Activated CD4-positive, CD25-positive, alpha-beta regulatory T cell treated with anti-CD3 and anti-CD28 coated beads, Interleukin-2, amount 50 U/mL, for 72 hours (primary cell): ENCODE results near the gene COX7A1.

ENCODE experiments used
- DNase-seq: peaks from one replicate; pipeline ENCODE4 v3.0.0; 2021

COX7A1 gene

GRCh38 chr19:36111200-36111539 is 41.1 kb downstream of the COX7A1 start:
- no peak for DNase-seq

DNA sequence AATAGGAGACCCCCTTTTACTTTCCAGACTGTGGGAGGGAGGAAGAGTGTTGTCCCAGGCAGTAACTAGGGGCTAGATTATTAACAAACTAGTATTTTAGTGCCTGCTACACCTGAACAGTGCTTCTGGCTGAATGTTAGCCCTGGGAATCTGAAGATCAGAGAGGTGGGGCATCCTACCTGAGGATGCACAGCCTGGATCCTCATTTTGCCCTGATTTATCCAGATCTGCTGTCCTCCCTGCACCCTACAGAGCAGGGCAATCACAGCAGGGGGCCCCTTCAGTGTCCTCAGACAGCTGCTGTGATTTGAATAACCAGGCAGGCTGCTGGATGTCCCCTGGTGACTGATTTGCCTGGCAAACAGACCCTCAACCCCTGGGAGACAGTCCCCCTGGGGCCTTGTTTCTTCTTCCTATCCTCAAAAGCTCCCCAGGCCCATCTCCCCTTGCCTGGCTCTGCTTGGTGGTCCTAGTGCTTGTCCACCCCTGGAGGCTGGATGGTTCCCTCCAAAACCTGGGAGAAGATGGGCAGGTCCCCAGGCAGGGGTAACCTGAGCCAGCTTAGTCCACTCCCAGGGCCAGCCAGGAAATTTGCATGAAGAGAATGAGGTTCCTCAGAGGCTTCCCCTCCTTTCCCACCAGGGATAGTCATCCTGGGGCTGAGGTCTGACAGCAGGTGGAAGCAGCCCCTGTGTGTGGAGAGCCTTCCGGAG is 41.6 kb downstream of the COX7A1 start, which contains the start of gene OVOL3:
TSS of gene OVOL3 (plus strand) at position 657 of the 713 bp plus-strand sequence. CDS start 60 bp downstream, outside the sequence.
- no peak for DNase-seq

DNA sequence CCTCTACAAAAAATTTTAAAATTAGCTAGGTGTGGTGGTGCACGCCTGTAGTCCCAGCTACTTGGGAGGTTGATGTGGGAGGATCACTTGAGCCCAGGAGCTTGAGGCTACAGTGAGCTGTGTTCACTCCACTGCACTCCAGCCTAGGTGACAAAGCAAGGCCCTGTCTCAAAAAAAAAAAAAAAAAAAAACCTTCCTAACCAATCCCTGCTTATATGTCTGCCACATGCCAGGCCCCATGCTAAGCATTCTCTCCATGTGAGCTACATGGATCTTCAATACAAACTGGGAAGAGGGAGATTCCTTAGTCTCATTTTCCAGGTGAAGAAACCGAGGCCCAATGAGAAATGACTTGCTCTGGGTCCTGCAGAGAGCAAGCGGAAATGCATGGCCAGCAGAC is 43.6 kb downstream of the COX7A1 start:
- DNase-seq, result no peak

DNA sequence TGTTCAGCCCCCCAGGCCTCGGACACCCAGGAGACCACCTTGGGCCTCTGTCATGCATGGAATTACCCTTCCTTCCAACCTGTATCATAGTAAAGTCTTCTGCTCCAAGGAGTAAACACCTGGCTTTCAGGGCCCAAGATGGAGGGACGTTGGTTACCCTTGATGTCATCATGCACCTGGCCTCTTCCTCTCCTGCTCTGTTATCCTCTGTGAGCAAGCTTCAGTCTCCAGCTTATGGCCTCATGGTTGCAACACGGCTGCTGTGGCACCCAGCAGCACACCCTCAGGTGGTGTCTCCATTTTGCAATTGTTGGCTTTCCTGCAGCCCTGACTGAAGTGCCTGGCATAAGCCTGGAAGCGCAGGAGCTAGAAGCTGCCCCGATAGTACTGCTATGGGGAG is 45.3 kb downstream of the COX7A1 start:
- no peak for DNase-seq

- no peak for DNase-seq
Observed at GRCh38 chr19:36106441-36106840, 45.8 kb downstream of the COX7A1 start.

- DNase-seq, result no peak
Observed at GRCh38 chr19:36103842-36104552, 48.2 kb downstream of the COX7A1 start.

DNA sequence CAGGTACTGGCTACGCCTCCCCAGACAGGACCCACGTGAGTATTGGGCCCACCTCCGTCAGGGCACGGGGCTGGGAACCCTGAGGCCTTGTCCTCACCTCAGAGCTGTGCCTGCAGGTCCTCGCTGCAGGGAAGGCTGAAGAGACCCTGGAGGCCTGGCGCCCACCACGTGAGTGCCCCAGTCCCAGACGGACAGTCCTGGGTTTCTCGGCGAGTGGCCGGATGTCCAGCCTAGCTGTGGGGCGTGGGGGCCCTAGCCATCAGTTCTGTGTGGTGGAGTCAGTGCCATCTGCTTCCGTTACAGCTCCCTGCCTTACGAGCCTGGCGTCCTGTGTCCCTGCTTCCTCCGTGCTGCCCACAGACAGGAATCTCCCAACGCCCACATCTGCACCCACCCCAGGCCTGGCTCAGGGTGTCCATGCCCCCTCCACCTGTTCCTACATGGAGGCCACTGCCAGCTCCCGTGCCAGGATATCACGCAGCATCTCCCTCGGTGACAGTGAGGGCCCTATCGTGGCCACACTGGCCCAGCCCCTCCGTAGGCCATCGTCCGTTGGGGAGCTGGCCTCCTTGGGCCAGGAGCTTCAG is 49.1 kb downstream of the COX7A1 start:
- DNase-seq, result no peak

GRCh38 chr19:36101550-36102327 is 50.5 kb downstream of the COX7A1 start:
- no peak for DNase-seq
